Fibroblast of lung (primary cell): ENCODE measurements around the gene ITGAE. TPM values are rescaled to one million over a fixed set of nuclear protein-coding genes. Genes with fewer than 3 reads are reported as not detected.

Experiments used
- DNase-seq, 2 donors: peaks; one replicate each; pipeline versions ENCODE4 v3.0.0 to v3.0.0-alpha.2; 2010; ENCODE audit warnings: low read depth in 2 of 2
- H2AFZ ChIP-seq: 2 replicates; pipeline ENCODE4 v1.5.1; 2012; ENCODE audit warnings: low read length, control low read depth, inconsistent platforms
- H3K27ac ChIP-seq: 2 replicates; pipeline ENCODE4 v1.5.1; 2011; ENCODE audit warnings: low read length, control low read depth; ENCODE audit not compliant: insufficient read depth
- H3K27me3 ChIP-seq: 2 replicates; pipeline ENCODE4 v1.5.1; 2011; ENCODE audit warnings: mild to moderate bottlenecking, low read length; ENCODE audit not compliant: control insufficient read depth, insufficient read depth
- H3K36me3 ChIP-seq: 2 replicates; pipeline ENCODE4 v1.5.1; 2011; ENCODE audit warnings: low read length; ENCODE audit not compliant: control insufficient read depth, insufficient read depth
- H3K4me1 ChIP-seq: 2 replicates; pipeline ENCODE4 v1.5.1; 2011; ENCODE audit warnings: low read length; ENCODE audit not compliant: control insufficient read depth, insufficient read depth; ENCODE audit errors: extremely low read depth
- H3K4me2 ChIP-seq: 2 replicates; pipeline ENCODE4 v1.5.1; 2011; ENCODE audit warnings: low read length, control low read depth; ENCODE audit not compliant: insufficient read depth; ENCODE audit errors: extremely low read depth
- H3K4me3 ChIP-seq, 4 experiments: fragments of 200-600 bp in 1 of 4; sonication (generic) in 1 of 4; replicated peaks in 1 of 4; 2 replicates each; pipeline ENCODE4 v1.5.1; 2011 to 2016; ENCODE audit warnings: low read length in 4 of 4, low read depth in 3 of 4, mild to moderate bottlenecking in 3 of 4, control low read depth in 2 of 4, inconsistent platforms in 1 of 4, mixed read lengths in 1 of 4; ENCODE audit not compliant: insufficient read depth in 1 of 4; ENCODE audit errors: control extremely low read depth in 1 of 4
- H3K79me2 ChIP-seq: 2 replicates; pipeline ENCODE4 v1.5.1; 2012; ENCODE audit warnings: mild to moderate bottlenecking, low read length, inconsistent platforms; ENCODE audit not compliant: control insufficient read depth, insufficient read depth
- H3K9ac ChIP-seq: 2 replicates; pipeline ENCODE4 v1.5.1; 2011; ENCODE audit warnings: mild to moderate bottlenecking, low read length, control low read depth; ENCODE audit not compliant: insufficient read depth
- H3K9me3 ChIP-seq: 2 replicates; pipeline ENCODE4 v1.5.1; 2012; ENCODE audit warnings: low read depth, low read length; ENCODE audit not compliant: control insufficient read depth, insufficient read depth
- H4K20me1 ChIP-seq: 2 replicates; pipeline ENCODE4 v1.5.1; 2011; ENCODE audit warnings: low read length; ENCODE audit not compliant: control insufficient read depth, insufficient read depth; ENCODE audit errors: extremely low read depth
- CTCF ChIP-seq, 2 donors: IDR thresholded peaks in 1 of 2; conservative IDR thresholded peaks in 1 of 2; 1 replicate in 1 of 2; 2 replicates in 1 of 2; pipeline ENCODE4 v1.5.1; 2011 to 2012; ENCODE audit warnings: low read length in 2 of 2, control low read depth in 1 of 2, inconsistent platforms in 1 of 2, low read depth in 1 of 2, mild to moderate bottlenecking in 1 of 2
- EZH2 ChIP-seq: IDR thresholded peaks from 2 replicates; pipeline ENCODE4 v1.5.1; 2012; ENCODE audit warnings: low read length, control low read depth, mild to moderate bottlenecking; ENCODE audit errors: missing control alignments
- polyA plus RNA-seq, 2 donors: library from polyadenylated mRNA; depleted of rRNA in 1 of 2; stranded (reverse) in 1 of 2; unstranded in 1 of 2; fragments of >200 nt; gene quantifications; 2 replicates each; pipeline ENCODE4 v1.2.1, GENCODE V29; 2011 to 2012; ENCODE audit warnings: missing spikeins in 1 of 2
- total RNA-seq: library from RNA; depleted of rRNA; stranded (reverse); fragments of >200 nt; gene quantifications from 2 replicates; pipeline ENCODE4 v1.2.1, GENCODE V29; 2014

The ITGAE gene
- total and polyA plus RNA-seq, 2 donors (not counting 1 experiment from before 2014, with no cell fraction given) = 29.7 to 72.5 TPM

GRCh38 chr17:3672571-3672970 is 128.4 kb downstream of the ITGAE start:
- H3K36me3 ChIP-seq = no peaks in the 10 kb centered on the region
- TF ChIP-seq CTCF (conservative IDR thresholded peaks at IDR 0.05 in 1 of 2, IDR thresholded peaks at IDR 0.05 in 1 of 2; ENCODE audit: low read depth in 1 of 2, low read length in 2 of 2) = no peak
- no peak for TF ChIP-seq EZH2
- H3K4me2 ChIP-seq = no peak overlapping the region
- H3K9me3 ChIP-seq = no peaks in the 10 kb centered on the region
- peaks cover 2% of the 10 kb centered on the region for H3K4me1 ChIP-seq
- no peak overlapping the region for H2AFZ ChIP-seq
- H4K20me1 ChIP-seq = no peaks in the 10 kb centered on the region
- peaks cover 19% of the 10 kb centered on the region for H3K79me2 ChIP-seq
- no peak overlapping the region for H3K4me3 ChIP-seq
- no peak overlapping the region for H3K9ac ChIP-seq
- H3K27me3 ChIP-seq = no peaks in the 10 kb centered on the region
- no peak overlapping the region for H3K27ac ChIP-seq
- no peak for DNase-seq

- Histone ChIP-seq H4K20me1 (no peaks in the 10 kb centered on the region), H3K4me1 (peaks cover 11% of the 10 kb centered on the region), H3K4me3 (peak overlapping the region; percentile 58 to 98 (median 87)), H3K9me3 (no peaks in the 10 kb centered on the region), H3K36me3 (peaks cover 5% of the 10 kb centered on the region), H3K27me3 (no peaks in the 10 kb centered on the region), H2AFZ (no peak overlapping the region), H3K9ac (no peak overlapping the region), H3K79me2 (peaks cover 42% of the 10 kb centered on the region), H3K4me2 (peak overlapping the region; percentile 90), H3K27ac (peak overlapping the region; percentile 93)
- no peak for TF ChIP-seq CTCF (conservative IDR thresholded peaks at IDR 0.05 in 1 of 2, IDR thresholded peaks at IDR 0.05 in 1 of 2; ENCODE audit: low read depth in 1 of 2, low read length in 2 of 2)
- DNase-seq = no peak
Measured at GRCh38 chr17:3669548-3669947, 131.4 kb downstream of the ITGAE start.

GRCh38 chr17:3669085-3669347 is 132.0 kb downstream of the ITGAE start:
- Histone ChIP-seq H3K9me3 (no peaks in the 10 kb centered on the region), H3K9ac (peak overlapping the region; percentile 97), H3K4me3 (peak overlapping the region; percentile 58 to 98 (median 87)), H2AFZ (peak overlapping the region; percentile 80), H4K20me1 (no peaks in the 10 kb centered on the region), H3K4me1 (peaks cover 11% of the 10 kb centered on the region), H3K36me3 (peaks cover 7% of the 10 kb centered on the region), H3K27me3 (no peaks in the 10 kb centered on the region), H3K79me2 (peaks cover 46% of the 10 kb centered on the region), H3K27ac (peak overlapping the region; percentile 93), H3K4me2 (peak overlapping the region; percentile 90)
- TF ChIP-seq EZH2 (no peak), CTCF (conservative IDR thresholded peaks at IDR 0.05 in 1 of 2, IDR thresholded peaks at IDR 0.05 in 1 of 2; ENCODE audit: low read depth in 1 of 2, low read length in 2 of 2) (no peak)
- DNase-seq = no peak
